H7 (cell line): ENCODE measurements around the gene NELL2. TPM values are rescaled to one million over a fixed set of nuclear protein-coding genes. Genes with fewer than 3 reads are reported as not detected.
"Not testable (repeated sequence)": the region's sequence is repeated elsewhere in the genome, so short reads cannot be mapped to it uniquely, and the experiment has no call there.

Source experiments
- DNase-seq: peaks from one replicate; pipeline ENCODE4 v3.0.0; 2012
- H3K27me3 ChIP-seq: 2 replicates; pipeline ENCODE4 v1.6.0; 2011; ENCODE audit warnings: mild to moderate bottlenecking, low read length; ENCODE audit not compliant: control insufficient read depth, insufficient read depth
- H3K36me3 ChIP-seq: replicated peaks from 2 replicates; pipeline ENCODE4 v1.5.1; 2011; ENCODE audit warnings: low read length; ENCODE audit not compliant: control insufficient read depth, insufficient read depth
- H3K4me3 ChIP-seq: 2 replicates; pipeline ENCODE4 v1.5.1; 2011; ENCODE audit warnings: low read depth, mild to moderate bottlenecking, control low read depth, low read length, moderate library complexity; ENCODE audit not compliant: insufficient read depth
- total RNA-seq: library from RNA; depleted of rRNA; stranded (reverse); fragments of >200 nt; shearing (Covaris generic); gene quantifications from 2 replicates; pipeline ENCODE4 v1.2.3, GENCODE V29; 2014

Gene NELL2
- total RNA-seq, 1 experiment from 2014 or later = 35.7 TPM

GRCh38 chr12:44777044-44777443, 99.1 kb downstream of the NELL2 start:
- Histone ChIP-seq H3K4me3 (no peak overlapping the region), H3K36me3 (no peaks in the 10 kb centered on the region; the same call in 1 of the 2 replicates), H3K27me3 (no peaks in the 10 kb centered on the region)
- no peak for DNase-seq

GRCh38 chr12:44775901-44776300, 100.2 kb downstream of the NELL2 start:
- no peak overlapping the region for H3K4me3 ChIP-seq
- no peaks in the 10 kb centered on the region for H3K27me3 ChIP-seq
- H3K36me3 ChIP-seq = no peaks in the 10 kb centered on the region; the same call in 1 of the 2 replicates
- DNase-seq = no peak

- DNase-seq = peak; percentile 51
- Histone ChIP-seq H3K4me3 (no peak overlapping the region), H3K36me3 (no peaks in the 10 kb centered on the region; the same call in 1 of the 2 replicates), H3K27me3 (no peaks in the 10 kb centered on the region)
Observed at GRCh38 chr12:44774815-44775411, 101.2 kb downstream of the NELL2 start.

- no peak for DNase-seq
- Histone ChIP-seq H3K4me3 (no peak overlapping the region), H3K36me3 (no peaks in the 10 kb centered on the region; the same call in 1 of the 2 replicates), H3K27me3 (no peaks in the 10 kb centered on the region)
Observed at GRCh38 chr12:44771485-44772021, 104.6 kb downstream of the NELL2 start.

GRCh38 chr12:44765796-44766195, 110.3 kb downstream of the NELL2 start:
- Histone ChIP-seq H3K4me3 (no peak overlapping the region), H3K27me3 (no peaks in the 10 kb centered on the region), H3K36me3 (no peaks in the 10 kb centered on the region)
- no peak for DNase-seq

GRCh38 chr12:44763021-44763420, 113.1 kb downstream of the NELL2 start:
- Histone ChIP-seq H3K27me3 (no peaks in the 10 kb centered on the region), H3K4me3 (no peak overlapping the region), H3K36me3 (no peaks in the 10 kb centered on the region)
- no peak for DNase-seq

GRCh38 chr12:44759289-44759688, 116.8 kb downstream of the NELL2 start:
- no peak overlapping the region for H3K4me3 ChIP-seq
- H3K27me3 ChIP-seq = no peaks in the 10 kb centered on the region
- no peaks in the 10 kb centered on the region for H3K36me3 ChIP-seq
- no peak for DNase-seq

GRCh38 chr12:44750468-44750867, 125.6 kb downstream of the NELL2 start:
- Histone ChIP-seq H3K36me3 (no peaks in the 10 kb centered on the region), H3K4me3 (no peak overlapping the region), H3K27me3 (no peaks in the 10 kb centered on the region)
- no peak for DNase-seq

- no peaks in the 10 kb centered on the region for H3K36me3 ChIP-seq
- DNase-seq = no peak
- no peak overlapping the region for H3K4me3 ChIP-seq
Observed at GRCh38 chr12:44749566-44749965, 126.5 kb downstream of the NELL2 start.

GRCh38 chr12:44748950-44749468, 127.1 kb downstream of the NELL2 start:
- Histone ChIP-seq H3K36me3 (no peaks in the 10 kb centered on the region), H3K4me3 (no peak overlapping the region), H3K27me3 (no peaks in the 10 kb centered on the region)
- DNase-seq = no peak

More at GRCh38 chr12:44749566-44749965, 126.5 kb downstream of the NELL2 start:
- no peaks in the 10 kb centered on the region for H3K27me3 ChIP-seq

GRCh38 chr12:44741292-44741980, 134.7 kb downstream of the NELL2 start:
- not testable (repeated sequence) for H3K4me3 ChIP-seq, DNase-seq, H3K27me3 ChIP-seq, H3K36me3 ChIP-seq

GRCh38 chr12:44738051-44738450, 138.1 kb downstream of the NELL2 start:
- no peak for DNase-seq
- no peak overlapping the region for H3K4me3 ChIP-seq
- H3K36me3 ChIP-seq = no peaks in the 10 kb centered on the region
- H3K27me3 ChIP-seq = no peaks in the 10 kb centered on the region

GRCh38 chr12:44728566-44728965, 147.5 kb downstream of the NELL2 start:
- Histone ChIP-seq H3K27me3 (no peaks in the 10 kb centered on the region), H3K4me3 (no peak overlapping the region), H3K36me3 (no peaks in the 10 kb centered on the region)
- no peak for DNase-seq

GRCh38 chr12:44720265-44720664, 155.8 kb downstream of the NELL2 start:
- Histone ChIP-seq H3K27me3 (no peaks in the 10 kb centered on the region), H3K4me3 (no peak overlapping the region), H3K36me3 (no peaks in the 10 kb centered on the region)
- no peak for DNase-seq

GRCh38 chr12:44717612-44718011, 158.5 kb downstream of the NELL2 start:
- no peak for DNase-seq
- H3K4me3 ChIP-seq = no peak overlapping the region
- no peaks in the 10 kb centered on the region for H3K36me3 ChIP-seq
- H3K27me3 ChIP-seq = no peaks in the 10 kb centered on the region
